ENCODE data around the gene LMBRD2. TPM values are rescaled to one million over a fixed set of nuclear protein-coding genes. Genes with fewer than 3 reads are reported as not detected.

The LMBRD2 gene
- total and polyA plus RNA-seq, 2 experiments from 2014 or later: 5.4 to 9.3 TPM

GRCh38 chr5:36073595-36074216, 78.0 kb downstream of the LMBRD2 start:
- peak; percentile 14 to 41 for DNase-seq (ENCODE audit: low read depth in 1 of 2, low spot score in 1 of 2)
- TF ChIP-seq CTCF (IDR thresholded peaks at IDR 0.05; ENCODE audit: low read depth, low read length): peak; percentile 24
- Histone ChIP-seq H3K27me3 (peaks cover 9% of the 10 kb centered on the region), H3K4me3 (no peak overlapping the region), H3K36me3 (no peaks in the 10 kb centered on the region), H3K27ac (no peak overlapping the region), H3K4me1 (ENCODE audit: low read depth) (no peaks in the 10 kb centered on the region), H3K9me3 (ENCODE audit: low read depth) (no peaks in the 10 kb centered on the region)

- Histone ChIP-seq H3K4me1 (ENCODE audit: low read depth) (peaks cover 6% of the 10 kb centered on the region), H3K27ac (no peak overlapping the region), H3K9me3 (ENCODE audit: low read depth) (no peaks in the 10 kb centered on the region), H3K36me3 (no peaks in the 10 kb centered on the region), H3K4me3 (no peak overlapping the region), H3K27me3 (peaks cover 3% of the 10 kb centered on the region)
- TF ChIP-seq CTCF (IDR thresholded peaks at IDR 0.05; ENCODE audit: low read depth, low read length): no peak
- DNase-seq (ENCODE audit: low read depth in 1 of 2, low spot score in 1 of 2): no peak
Observed at GRCh38 chr5:36070687-36071571, 80.8 kb downstream of the LMBRD2 start.

GRCh38 chr5:36068751-36069281, 82.9 kb downstream of the LMBRD2 start:
- Histone ChIP-seq H3K9me3 (ENCODE audit: low read depth) (no peaks in the 10 kb centered on the region), H3K27me3 (peaks cover 3% of the 10 kb centered on the region), H3K27ac (no peak overlapping the region), H3K4me3 (no peak overlapping the region), H3K36me3 (no peaks in the 10 kb centered on the region), H3K4me1 (ENCODE audit: low read depth) (peaks cover 8% of the 10 kb centered on the region)
- no peak for DNase-seq (ENCODE audit: low read depth in 1 of 2, low spot score in 1 of 2)
- no peak for TF ChIP-seq CTCF (IDR thresholded peaks at IDR 0.05; ENCODE audit: low read depth, low read length)

- TF ChIP-seq CTCF (IDR thresholded peaks at IDR 0.05; ENCODE audit: low read depth, low read length): no peak
- Histone ChIP-seq H3K4me1 (ENCODE audit: low read depth) (peaks cover 8% of the 10 kb centered on the region), H3K27ac (peak within 1 kb of the TSS; percentile 32), H3K36me3 (no peaks in the 10 kb centered on the region), H3K4me3 (peak within 1 kb of the TSS; percentile 52), H3K9me3 (ENCODE audit: low read depth) (no peaks in the 10 kb centered on the region), H3K27me3 (no peaks in the 10 kb centered on the region)
- peak in 1 of 2 donors; percentile 80 for DNase-seq (ENCODE audit: low read depth in 1 of 2, low spot score in 1 of 2)
Observed at GRCh38 chr5:36066540-36067210, 85.0 kb downstream of the LMBRD2 start, which contains the start of gene UGT3A2. Gene UGT3A2 (minus strand): TSS chr5:36066882. CDS start chr5:36066789, 93 bp downstream.

- DNase-seq (ENCODE audit: low read depth in 1 of 2, low spot score in 1 of 2): no peak
- Histone ChIP-seq H3K36me3 (no peaks in the 10 kb centered on the region), H3K27me3 (no peaks in the 10 kb centered on the region), H3K27ac (no peak overlapping the region), H3K4me1 (ENCODE audit: low read depth) (peaks cover 8% of the 10 kb centered on the region), H3K4me3 (peak overlapping the region; percentile 52), H3K9me3 (ENCODE audit: low read depth) (no peaks in the 10 kb centered on the region)
- no peak for TF ChIP-seq CTCF (IDR thresholded peaks at IDR 0.05; ENCODE audit: low read depth, low read length)
Observed at GRCh38 chr5:36066001-36066539, 85.6 kb downstream of the LMBRD2 start.
